NCI-H2196 treated with DMSO at 0.1 percent for 48 hours (cell line): ENCODE measurements around the gene HIF1AN.

ENCODE experiments used
- DNase-seq: peaks from one replicate; lab custom pipeline; 2025; ENCODE audit not compliant: unreplicated experiment; lab: John Stamatoyannopoulos, UW

The HIF1AN gene

GRCh38 chr10:100520811-100521210 lies 14.9 kb upstream of the HIF1AN start:
- no peak for DNase-seq

- no peak for DNase-seq
These were observed 13.5 kb upstream of the HIF1AN start for GRCh38 chr10:100522107-100522801.

- DNase-seq = no peak
These were observed 12.8 kb upstream of the HIF1AN start for GRCh38 chr10:100522945-100523344.

GRCh38 chr10:100524206-100524605 lies 11.5 kb upstream of the HIF1AN start:
- DNase-seq = no peak

GRCh38 chr10:100524638-100525037 lies 11.1 kb upstream of the HIF1AN start:
- no peak for DNase-seq

- no peak for DNase-seq
These were observed 7.4 kb upstream of the HIF1AN start for GRCh38 chr10:100528123-100528886.

GRCh38 chr10:100528921-100529474 lies 6.7 kb upstream of the HIF1AN start:
- DNase-seq = no peak

GRCh38 chr10:100529475-100530298 lies 6.1 kb upstream of the HIF1AN start, which contains the start of gene NDUFB8:
TSS of gene NDUFB8 (minus strand) at chr10:100529871. CDS start at chr10:100529851, 20 bp downstream.
- peak; percentile 35 for DNase-seq

GRCh38 chr10:100531761-100532160 lies 4.0 kb upstream of the HIF1AN start:
- DNase-seq = no peak

- no peak for DNase-seq
These were observed 1.0 kb upstream of the HIF1AN start for GRCh38 chr10:100534726-100535125.

- no peak for DNase-seq
These were observed 417 bp upstream of the HIF1AN start for GRCh38 chr10:100535338-100535714.

GRCh38 chr10:100537475-100537874 lies 1.7 kb downstream of the HIF1AN start:
- DNase-seq = no peak

- no peak for DNase-seq
These were observed 9.2 kb downstream of the HIF1AN start for GRCh38 chr10:100544950-100545349.

- DNase-seq = no peak
These were observed 15.5 kb downstream of the HIF1AN start for GRCh38 chr10:100551196-100551595.

GRCh38 chr10:100551738-100552137 lies 16.0 kb downstream of the HIF1AN start:
- no peak for DNase-seq

- no peak for DNase-seq
These were observed 18.2 kb downstream of the HIF1AN start for GRCh38 chr10:100553929-100554328.

GRCh38 chr10:100554902-100555301 lies 19.2 kb downstream of the HIF1AN start:
- DNase-seq = no peak

GRCh38 chr10:100560248-100560647 lies 24.5 kb downstream of the HIF1AN start:
- DNase-seq = no peak

- DNase-seq = no peak
These were observed 25.3 kb downstream of the HIF1AN start for GRCh38 chr10:100561005-100561404.

- no peak for DNase-seq
These were observed 26.4 kb downstream of the HIF1AN start for GRCh38 chr10:100562008-100562672.
